ENCODE data around the gene IFNL1. TPM values are rescaled to one million over a fixed set of nuclear protein-coding genes. Genes with fewer than 3 reads are reported as not detected.
A peak's percentile ranks its signal among the peaks of the same experiment; 100 is the strongest.

IFNL1 gene
- total RNA-seq, 1 experiment from 2014 or later, result not detected

DNA sequence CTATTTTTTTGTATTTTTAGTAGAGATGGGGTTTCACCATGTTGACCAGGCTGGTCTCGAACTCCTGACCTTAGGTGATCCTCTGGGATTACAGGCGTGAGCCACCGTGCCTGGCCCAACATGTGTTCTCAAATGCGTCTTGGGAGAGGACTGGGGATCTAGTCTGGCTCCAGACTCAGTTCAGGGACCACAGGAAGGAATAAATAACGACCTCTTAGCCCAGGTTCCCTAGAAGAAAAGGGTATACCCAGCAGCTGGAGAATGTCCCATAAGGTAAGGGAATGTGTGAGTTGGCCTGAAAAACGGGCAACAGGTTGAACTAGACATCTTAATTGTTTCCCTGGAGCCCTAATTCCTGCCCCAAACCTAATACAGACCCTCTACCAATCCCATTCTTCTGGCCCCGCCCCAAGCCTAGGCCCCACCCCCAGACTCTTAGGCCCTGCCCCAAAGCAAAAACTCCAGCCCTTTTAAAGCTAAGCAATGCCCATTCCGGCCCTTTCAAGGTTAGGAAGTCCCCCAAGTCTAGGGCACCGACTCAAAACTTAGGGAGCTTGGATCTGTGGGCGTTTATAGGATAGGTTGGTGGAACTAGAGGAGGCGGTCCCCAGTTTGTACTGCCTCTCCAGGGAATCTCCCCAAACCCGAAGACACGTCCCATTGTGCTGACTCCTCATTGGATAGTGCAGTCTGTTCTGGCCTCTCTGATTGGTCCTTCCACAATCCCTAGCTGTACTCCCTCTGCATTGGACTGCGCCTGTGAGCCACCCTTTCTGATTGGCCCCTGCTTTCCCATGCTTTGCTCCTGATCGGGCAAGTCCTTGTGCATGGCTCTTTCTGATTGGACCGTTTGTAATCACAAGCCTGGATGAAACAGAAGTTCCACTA is 29.8 kb downstream of the IFNL1 start:
- Mint-ChIP-seq H3K9me3 (ENCODE audit: unreplicated experiment) (no peaks in the 10 kb centered on the region), H3K4me1 (ENCODE audit: insufficient read depth, unreplicated experiment) (no peaks in the 10 kb centered on the region), H3K27me3 (ENCODE audit: insufficient read depth, unreplicated experiment) (peaks cover 11% of the 10 kb centered on the region), H3K36me3 (ENCODE audit: insufficient read depth, unreplicated experiment) (no peaks in the 10 kb centered on the region), H3K27ac (ENCODE audit: low read depth, unreplicated experiment) (no peak overlapping the region), H3K4me3 (ENCODE audit: unreplicated experiment) (no peak overlapping the region)
- DNase-seq (ENCODE audit: unreplicated experiment), result peak; percentile 18
- no TSS peak for BruUV-seq (replicated peaks)
- CTCF ChIA-PET, result interaction anchor here (0.5 to 4.8 kb wide), 9 partner anchors 12 to 781 kb away, joined by 3 to 65 read pairs (median 3); no protein-coding TSS in a partner anchor
- TF ChIP-seq, protein P1, sequence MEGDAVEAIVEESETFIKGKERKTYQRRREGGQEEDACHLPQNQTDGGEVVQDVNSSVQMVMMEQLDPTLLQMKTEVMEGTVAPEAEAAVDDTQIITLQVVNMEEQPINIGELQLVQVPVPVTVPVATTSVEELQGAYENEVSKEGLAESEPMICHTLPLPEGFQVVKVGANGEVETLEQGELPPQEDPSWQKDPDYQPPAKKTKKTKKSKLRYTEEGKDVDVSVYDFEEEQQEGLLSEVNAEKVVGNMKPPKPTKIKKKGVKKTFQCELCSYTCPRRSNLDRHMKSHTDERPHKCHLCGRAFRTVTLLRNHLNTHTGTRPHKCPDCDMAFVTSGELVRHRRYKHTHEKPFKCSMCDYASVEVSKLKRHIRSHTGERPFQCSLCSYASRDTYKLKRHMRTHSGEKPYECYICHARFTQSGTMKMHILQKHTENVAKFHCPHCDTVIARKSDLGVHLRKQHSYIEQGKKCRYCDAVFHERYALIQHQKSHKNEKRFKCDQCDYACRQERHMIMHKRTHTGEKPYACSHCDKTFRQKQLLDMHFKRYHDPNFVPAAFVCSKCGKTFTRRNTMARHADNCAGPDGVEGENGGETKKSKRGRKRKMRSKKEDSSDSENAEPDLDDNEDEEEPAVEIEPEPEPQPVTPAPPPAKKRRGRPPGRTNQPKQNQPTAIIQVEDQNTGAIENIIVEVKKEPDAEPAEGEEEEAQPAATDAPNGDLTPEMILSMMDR (IDR thresholded peaks at IDR 0.05; ENCODE audit: unreplicated experiment), result no peak
- intact Hi-C loops (cut with micrococcal nuclease), result loop anchor here (10.0 kb wide), 1 partner anchor 131 kb away; the partner anchor contains the start of gene NCCRP1
- POLR2A ChIA-PET, result interaction anchor here (1.2 kb wide), 1 partner anchor 197 kb away, joined by 3 read pairs; no protein-coding TSS in a partner anchor

- CTCF ChIA-PET, result interaction anchor here (0.6 to 4.8 kb wide), 34 partner anchors 9 to 928 kb away, joined by 3 to 65 read pairs (median 4); partner anchors contain the start of genes GMFG, IFNL1 and PAK4
- no TSS peak for BruUV-seq (replicated peaks)
- POLR2A ChIA-PET, result interaction anchor here (1.7 to 1.8 kb wide), 2 partner anchors 206 to 216 kb away, joined by 7 to 8 read pairs; no protein-coding TSS in a partner anchor
- no peaks in the 10 kb centered on the region for H3K27me3 Mint-ChIP-seq (ENCODE audit: insufficient read depth, unreplicated experiment)
- H3K36me3 Mint-ChIP-seq (ENCODE audit: insufficient read depth, unreplicated experiment), result no peaks in the 10 kb centered on the region
- no peak overlapping the region for H3K4me3 Mint-ChIP-seq (ENCODE audit: unreplicated experiment)
- no peaks in the 10 kb centered on the region for H3K9me3 Mint-ChIP-seq (ENCODE audit: unreplicated experiment)
- H3K27ac Mint-ChIP-seq (ENCODE audit: low read depth, unreplicated experiment), result no peak overlapping the region
- no peaks in the 10 kb centered on the region for H3K4me1 Mint-ChIP-seq (ENCODE audit: insufficient read depth, unreplicated experiment)
- no peak for DNase-seq (ENCODE audit: unreplicated experiment)
- TF ChIP-seq, protein P1 (IDR thresholded peaks at IDR 0.05; ENCODE audit: unreplicated experiment), result no peak
- intact Hi-C loops (cut with micrococcal nuclease), result loop anchor here (1.0 to 10.0 kb wide), 5 partner anchors 115 to 365 kb away; partner anchors contain the start of gene NCCRP1
Measured at GRCh38 chr19:39327363-39328045, 31.3 kb downstream of the IFNL1 start.

DNA sequence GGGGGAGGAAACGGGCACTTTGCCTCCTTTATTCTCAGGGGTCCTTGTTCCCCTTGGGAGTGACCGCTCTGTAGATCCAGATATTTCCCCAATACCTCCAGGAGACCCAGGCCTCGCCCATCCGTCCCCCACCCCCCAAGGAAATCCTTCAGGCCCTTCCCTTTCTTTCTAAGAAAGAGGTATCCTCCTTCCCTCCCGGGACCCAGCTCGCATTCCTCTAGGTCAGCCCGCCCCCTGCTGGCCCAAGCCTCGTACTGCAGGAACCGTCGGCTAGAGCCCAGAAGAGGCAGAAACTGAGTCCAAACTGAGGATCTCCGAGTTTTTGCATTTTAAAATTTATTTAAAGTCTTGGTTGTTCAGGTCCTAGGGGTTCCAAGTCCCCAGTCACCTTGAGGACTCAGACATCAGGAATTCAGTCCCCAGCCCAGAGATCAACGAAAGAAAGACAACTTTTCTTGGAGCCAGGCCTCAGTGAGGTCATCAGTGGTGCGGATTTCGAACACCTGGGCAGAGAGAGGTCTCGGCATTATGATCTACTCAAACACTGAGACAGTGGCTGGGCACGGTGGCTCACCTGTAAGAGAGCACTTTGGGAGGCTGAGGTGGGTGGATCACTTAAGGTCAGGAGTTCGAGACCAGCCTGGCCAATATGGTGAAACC is 32.0 kb downstream of the IFNL1 start:
- Mint-ChIP-seq H3K9me3 (ENCODE audit: unreplicated experiment) (no peaks in the 10 kb centered on the region), H3K4me1 (ENCODE audit: insufficient read depth, unreplicated experiment) (no peaks in the 10 kb centered on the region), H3K27me3 (ENCODE audit: insufficient read depth, unreplicated experiment) (no peaks in the 10 kb centered on the region), H3K36me3 (ENCODE audit: insufficient read depth, unreplicated experiment) (no peaks in the 10 kb centered on the region), H3K4me3 (ENCODE audit: unreplicated experiment) (no peak overlapping the region), H3K27ac (ENCODE audit: low read depth, unreplicated experiment) (no peak overlapping the region)
- POLR2A ChIA-PET, result interaction anchor here (1.7 to 1.8 kb wide), 2 partner anchors 206 to 216 kb away, joined by 7 to 8 read pairs; no protein-coding TSS in a partner anchor
- TF ChIP-seq, protein P1 (IDR thresholded peaks at IDR 0.05; ENCODE audit: unreplicated experiment), result peak; percentile 95
- intact Hi-C loops (cut with micrococcal nuclease), result loop anchor here (1.0 to 10.0 kb wide), 5 partner anchors 116 to 366 kb away; partner anchors contain the start of gene NCCRP1
- CTCF ChIA-PET, result interaction anchor here (0.6 to 4.8 kb wide), 27 partner anchors 8 to 446 kb away, joined by 3 to 65 read pairs (median 4); partner anchors contain the start of genes GMFG, IFNL1 and PAK4
- no TSS peak for BruUV-seq (replicated peaks)
- DNase-seq (ENCODE audit: unreplicated experiment), result peak; percentile 80
